ENCODE data around the gene NSMCE1.

The NSMCE1 gene

GRCh38 chr16:27268376-27269299, at the start of gene NSMCE1:
NSMCE1 (minus strand) TSS chr16:27268772; CDS start chr16:27257570, 11,202 bp downstream.
- peak; percentile 94 for DNase-seq (ENCODE audit: low read depth)

DNA sequence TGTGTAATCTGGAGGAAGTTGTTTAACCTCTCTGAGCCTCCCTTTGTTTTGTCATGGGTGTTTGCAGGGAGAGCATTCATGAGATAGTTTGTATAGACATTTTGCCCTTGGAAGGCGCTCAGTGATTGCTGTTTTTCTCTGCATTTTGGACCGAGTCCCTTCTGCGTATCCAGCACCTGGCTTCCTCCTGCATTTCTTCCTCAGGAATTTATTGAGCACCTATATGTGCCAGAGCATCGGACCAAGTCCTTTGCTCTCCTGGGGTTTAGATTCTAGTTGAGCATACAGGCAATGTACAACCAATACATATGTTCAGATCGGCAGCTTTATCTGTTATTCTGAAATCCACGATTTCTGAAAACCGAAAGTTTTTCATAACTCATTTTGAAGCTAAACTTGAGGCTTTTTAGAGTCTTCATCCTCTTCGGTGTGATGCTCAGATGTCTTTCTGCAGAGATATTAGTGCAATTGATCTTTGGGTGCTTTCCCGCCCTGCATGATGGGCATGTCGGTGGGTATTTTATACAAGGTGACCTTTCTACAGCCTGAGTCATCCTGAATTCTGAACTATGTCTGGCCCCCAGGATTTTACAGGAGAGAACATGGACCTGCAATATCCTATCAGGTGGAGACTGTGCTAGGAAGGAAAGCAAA, 49.3 kb upstream of the NSMCE1 start:
- no peak for DNase-seq (ENCODE audit: low read depth)

GRCh38 chr16:27317320-27317719, 48.7 kb upstream of the NSMCE1 start:
- no peak for DNase-seq (ENCODE audit: low read depth)

DNA sequence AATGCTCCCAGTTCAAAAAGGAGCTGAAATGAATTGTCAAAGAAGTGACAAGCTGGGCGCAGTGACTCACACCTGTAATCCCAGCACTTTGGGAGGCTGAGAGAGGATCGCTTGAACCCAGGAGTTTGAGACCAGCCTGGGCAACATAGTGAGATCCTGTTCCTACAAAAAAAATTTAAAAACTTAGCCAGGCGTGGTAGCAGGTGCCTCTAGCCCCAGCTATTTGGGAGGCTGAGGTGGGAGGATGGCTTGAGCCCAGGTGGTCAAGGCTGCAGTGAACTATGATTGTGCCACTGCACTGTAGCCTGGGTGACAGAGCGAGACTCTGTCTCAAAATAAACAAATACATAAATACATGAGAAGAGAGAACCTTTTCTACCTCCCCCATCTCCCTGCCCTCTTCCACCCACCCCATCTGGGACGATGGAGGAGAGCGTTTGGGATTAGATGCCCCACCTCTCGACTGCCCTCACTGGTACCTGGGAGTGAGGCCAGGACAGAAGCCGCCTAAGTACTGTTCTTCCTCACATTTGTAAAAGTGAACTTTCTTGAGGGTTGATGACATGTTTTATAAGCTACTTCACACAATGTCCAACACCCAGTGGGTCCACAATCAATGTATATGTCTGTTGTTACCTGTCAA, 47.6 kb upstream of the NSMCE1 start:
- DNase-seq (ENCODE audit: low read depth): no peak

DNA sequence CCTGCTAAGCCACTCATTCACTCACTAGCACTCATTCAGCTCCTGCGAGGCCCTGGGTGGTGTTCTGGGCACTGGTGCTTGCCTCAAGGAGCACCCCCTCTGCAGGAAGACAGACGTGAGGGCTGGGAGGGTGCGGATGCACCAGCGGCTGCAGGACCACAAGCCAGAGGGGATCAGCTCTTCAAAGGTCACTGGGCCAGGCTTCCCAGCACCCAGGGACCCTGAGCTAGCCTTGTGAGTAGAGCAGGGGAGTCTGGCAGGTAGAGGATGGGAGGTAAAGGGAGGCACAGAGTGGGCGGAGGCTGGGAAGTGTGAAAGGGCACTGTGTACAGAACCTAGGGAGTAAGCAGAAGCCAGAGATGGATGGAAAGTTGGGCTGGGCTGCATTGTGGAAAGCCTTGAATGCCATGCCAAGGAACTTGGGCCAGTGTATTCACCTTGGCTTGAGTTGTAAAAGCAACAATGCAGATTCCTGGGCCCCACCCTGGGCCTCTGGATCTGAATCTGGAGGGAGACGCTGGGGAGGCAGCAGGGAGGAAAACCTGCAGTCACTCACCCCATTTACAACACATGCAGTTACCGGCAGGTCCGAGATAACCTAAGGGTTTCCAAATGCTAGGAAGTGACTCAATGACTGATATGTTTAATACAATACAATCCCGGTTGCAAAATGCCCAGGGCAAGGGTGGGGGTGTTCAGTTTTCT, 46.9 kb upstream of the NSMCE1 start:
- peak; percentile 84 for DNase-seq (ENCODE audit: low read depth)

DNA sequence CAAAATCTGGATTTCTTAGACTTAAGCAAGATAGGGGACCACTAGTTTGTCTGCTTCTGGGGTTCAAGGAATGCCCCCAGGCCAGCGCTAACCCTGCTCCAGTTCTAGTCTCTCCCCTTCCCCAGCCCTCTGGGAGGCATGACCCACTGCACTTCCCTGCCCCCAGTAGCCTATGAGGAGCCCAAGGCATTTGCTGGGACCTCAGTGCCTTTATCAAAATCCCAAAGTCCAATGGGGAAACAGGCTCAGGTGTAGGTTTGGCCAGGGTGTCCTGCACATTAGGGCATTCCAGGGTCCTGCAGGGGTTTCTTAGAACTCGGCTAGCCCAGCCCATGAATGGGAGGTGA, 46.4 kb upstream of the NSMCE1 start:
- no peak for DNase-seq (ENCODE audit: low read depth)

DNA sequence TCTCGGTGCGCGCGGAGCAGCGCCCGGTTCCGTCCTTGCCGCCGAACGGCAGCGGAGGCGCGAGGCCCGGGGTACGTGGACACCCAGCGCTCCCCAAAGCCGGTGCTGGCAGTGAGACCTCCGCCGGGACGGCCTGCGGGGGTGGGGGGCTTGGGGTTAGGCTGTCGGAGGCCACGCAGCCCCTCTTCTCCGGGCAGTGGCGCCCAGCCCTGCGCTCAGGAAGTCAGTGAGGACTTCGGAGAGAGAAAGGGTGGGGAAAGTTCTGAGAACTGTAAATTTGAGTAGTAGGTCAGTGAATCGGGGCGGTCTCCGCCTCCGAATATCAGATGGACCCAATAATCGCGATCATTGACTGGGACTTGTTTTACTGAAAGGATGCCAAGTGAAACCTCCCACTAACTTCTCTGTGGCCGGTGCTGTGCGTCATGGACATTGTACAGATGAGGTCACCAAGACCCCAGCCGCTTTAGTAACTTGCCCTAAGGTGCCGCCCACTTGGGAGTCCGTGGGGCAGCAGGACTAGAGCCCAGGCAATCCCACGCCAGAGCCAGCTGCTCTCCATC, 45.7 kb upstream of the NSMCE1 start:
- DNase-seq (ENCODE audit: low read depth): peak; percentile 96

DNA sequence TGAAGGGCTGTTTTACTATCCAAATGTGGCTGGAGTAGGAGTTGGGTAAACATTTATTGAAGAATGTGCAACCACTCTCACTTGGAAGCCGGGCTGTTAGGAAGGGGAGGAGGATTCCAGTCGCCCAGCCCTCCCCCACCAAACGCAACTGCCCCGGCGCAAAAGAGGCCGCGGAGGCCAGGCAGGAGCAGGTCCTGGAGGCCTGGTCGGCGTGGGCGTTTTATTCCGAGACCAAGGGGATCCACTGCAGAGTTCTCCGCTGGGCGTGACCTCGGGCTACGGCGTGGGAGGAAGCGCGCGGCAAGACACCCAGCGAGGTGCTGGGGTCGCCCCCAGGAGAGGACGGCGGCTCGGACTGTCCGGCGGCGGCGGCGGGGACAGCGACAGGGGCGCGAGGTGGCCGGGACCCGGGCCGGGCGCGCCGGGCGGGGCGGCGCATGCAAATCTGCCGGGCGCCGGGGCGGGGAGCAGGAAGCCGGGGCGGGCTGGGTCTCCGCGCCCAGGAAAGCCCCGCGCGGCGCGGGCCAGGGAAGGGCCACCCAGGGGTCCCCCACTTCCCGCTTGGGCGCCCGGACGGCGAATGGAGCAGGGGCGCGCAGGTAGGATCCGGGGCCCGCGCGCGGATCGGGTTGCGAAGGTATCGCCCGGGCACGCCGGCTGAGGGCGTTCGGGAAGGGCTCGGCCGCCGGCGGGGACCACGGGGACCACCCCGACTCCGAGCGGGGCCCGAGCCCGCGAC, 45.0 kb upstream of the NSMCE1 start, which contains the start of gene IL4R:
IL4R (plus strand) TSS at position 553 of the 739 bp plus-strand sequence. CDS start 26,230 bp downstream, outside the sequence.
- peak; percentile 88 for DNase-seq (ENCODE audit: low read depth)

GRCh38 chr16:27312580-27313421, 44.2 kb upstream of the NSMCE1 start:
- no peak for DNase-seq (ENCODE audit: low read depth)

GRCh38 chr16:27311897-27312303, 43.3 kb upstream of the NSMCE1 start:
- DNase-seq (ENCODE audit: low read depth): no peak

- DNase-seq (ENCODE audit: low read depth): no peak
Measured at GRCh38 chr16:27311448-27311830, 42.9 kb upstream of the NSMCE1 start.

DNA sequence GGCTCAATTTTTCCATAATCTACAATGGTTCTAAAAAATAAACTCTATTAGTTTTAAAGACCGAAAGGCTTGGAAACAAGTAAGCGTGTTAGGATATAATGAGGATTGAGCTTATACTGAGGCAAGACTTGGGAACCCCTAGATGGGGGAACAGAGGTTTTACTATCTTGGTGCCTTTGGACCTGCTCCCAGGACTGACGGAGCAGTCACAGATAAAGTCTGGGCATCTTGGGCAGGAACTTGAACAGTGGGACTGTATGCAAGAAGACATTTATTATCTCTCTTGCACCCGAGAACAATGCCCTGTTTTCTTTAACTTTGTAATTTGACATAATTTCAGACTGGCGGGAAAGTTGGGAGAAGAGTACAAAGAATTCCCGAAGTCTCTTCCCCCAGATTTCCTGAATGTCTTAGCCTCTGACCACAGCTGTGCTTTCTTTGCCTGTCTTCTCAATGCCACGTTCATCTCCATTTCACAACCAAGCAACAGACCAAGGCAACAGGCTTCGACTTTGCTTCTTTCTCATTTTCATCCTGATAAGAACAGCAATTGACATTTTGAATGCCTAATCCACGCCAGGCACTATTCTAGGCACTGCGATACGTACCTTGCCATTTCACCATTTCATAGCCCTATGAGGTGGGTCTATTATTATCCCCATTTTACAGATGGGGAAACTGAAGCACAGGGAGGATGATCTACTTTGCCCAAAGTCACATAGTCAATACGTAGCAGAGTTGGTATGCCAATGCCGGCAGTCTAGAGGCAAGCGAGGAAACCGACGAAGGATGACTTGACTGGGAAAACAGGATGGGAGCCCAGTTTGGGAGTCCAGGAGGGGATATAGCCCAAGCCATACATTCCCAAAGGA, 42.2 kb upstream of the NSMCE1 start:
- no peak for DNase-seq (ENCODE audit: low read depth)

- DNase-seq (ENCODE audit: low read depth): no peak
Measured at GRCh38 chr16:27308792-27309191, 40.2 kb upstream of the NSMCE1 start.

- no peak for DNase-seq (ENCODE audit: low read depth)
Measured at GRCh38 chr16:27305839-27306442, 37.4 kb upstream of the NSMCE1 start.

DNA sequence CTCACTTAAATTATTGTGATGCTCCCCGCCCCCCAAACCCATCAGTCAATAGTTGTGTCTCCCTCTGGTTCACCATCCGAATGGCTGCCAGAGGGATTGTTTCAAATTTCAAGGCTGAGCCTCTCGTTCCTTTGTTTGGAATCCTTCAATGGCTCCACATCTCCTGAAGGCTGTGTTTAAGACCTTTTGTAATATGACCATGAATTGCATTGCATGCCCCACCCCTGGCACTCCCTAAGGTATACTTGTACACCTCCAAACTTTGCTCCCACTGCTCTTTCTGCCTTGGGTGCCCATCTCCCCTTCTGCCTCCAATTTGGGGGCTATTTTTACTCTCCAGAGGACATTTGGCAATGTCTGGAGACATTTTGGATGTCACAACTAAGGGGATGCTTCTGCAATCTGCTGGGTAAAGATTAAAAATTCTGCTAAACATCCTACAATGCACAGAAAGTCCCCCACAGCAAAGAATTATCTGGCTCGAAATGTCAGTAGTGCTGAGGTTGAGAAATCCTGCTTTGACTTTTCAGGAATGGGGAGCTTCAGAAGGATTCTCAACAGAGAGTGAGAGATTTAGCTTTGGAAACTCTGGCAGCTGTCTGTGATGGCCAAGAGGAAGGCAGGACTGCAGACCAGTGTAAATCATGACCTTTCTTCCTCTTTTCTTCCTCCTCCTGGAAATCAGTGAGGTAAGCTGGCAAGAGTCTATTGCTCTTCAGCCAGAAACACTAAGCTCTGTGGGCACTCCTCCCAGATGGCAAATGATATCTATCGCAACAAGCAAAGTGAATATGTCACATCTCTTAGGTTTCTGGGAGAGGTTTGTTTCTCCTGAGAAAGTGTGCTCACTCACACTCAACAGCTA, 36.5 kb upstream of the NSMCE1 start:
- no peak for DNase-seq (ENCODE audit: low read depth)

DNA sequence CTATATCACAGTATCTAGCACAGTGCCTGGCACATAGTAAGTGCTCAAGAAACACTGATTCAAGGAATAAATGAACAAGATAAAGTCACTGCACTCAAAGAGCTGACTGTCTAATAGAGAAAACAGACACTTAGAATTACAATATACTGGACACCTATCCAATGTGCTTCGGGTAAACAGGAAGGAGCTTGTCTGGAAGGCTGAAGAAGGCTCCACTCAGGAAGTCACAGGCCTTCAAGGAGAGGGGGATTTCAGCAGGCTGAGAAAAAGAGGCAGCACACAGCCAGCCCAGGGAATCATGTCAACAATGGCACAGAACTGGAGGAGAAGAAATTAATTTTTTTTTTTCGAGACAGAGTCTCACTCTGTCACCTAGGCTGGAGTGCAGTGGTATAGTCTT, 35.5 kb upstream of the NSMCE1 start:
- no peak for DNase-seq (ENCODE audit: low read depth)

DNA sequence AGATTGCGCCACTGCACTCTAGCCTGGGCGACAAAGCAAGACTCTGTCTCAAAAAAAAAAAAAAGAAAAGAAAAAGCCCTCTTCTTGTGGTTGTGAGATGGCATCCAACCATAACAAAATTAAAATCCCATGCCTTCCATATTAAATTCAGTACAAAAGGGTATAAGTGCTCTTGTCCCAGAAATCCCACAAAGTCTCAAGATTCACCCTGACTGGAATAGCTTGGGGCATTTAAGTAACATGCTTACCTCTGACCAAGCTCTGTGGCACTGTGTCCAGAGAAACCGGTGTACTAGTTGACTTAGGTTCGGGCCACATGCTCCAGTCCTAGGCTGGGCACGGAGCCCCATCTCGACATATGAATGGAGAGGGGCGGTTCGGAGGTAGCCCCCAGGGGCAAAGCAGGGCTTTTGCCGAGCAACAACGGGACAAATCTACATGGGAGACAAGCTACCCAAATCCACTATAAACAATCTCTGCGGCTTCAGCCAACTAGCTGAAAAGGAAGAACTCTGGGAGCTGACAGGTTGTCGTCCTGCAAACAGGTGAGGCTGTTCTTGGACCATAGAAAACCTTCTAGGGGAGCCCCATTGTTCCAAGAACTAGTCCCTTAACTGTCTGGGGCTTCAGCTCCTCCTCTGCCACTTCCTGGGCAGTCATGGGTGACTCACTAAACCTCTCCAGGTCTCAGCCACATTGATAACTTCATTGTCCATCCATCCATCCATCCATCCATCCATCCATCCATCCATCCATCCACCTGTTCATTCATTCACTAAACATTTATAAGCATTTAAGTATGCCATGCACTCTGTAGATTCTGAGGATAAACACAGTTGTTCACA, 34.9 kb upstream of the NSMCE1 start:
- no peak for DNase-seq (ENCODE audit: low read depth)

All from iris pigment epithelial cell (primary cell).